ENCODE results near the gene S100A14. TPM values are rescaled to one million over a fixed set of nuclear protein-coding genes. Genes with fewer than 3 reads are reported as not detected.

Gene S100A14
- polyA plus RNA-seq, 2 of the 4 experiments (the other 2 are of a cell fraction): 0.21 TPM

GRCh38 chr1:153655333-153655732 is 39.2 kb upstream of the S100A14 start:
- 86% methylated on average over 3 of the region's 3 CpGs for WGBS (ENCODE audit: missing lambda C conversion rate)
- Histone ChIP-seq H3K9me3 (no peaks in the 10 kb centered on the region), H3K27ac (no peak overlapping the region), H3K4me2 (no peak overlapping the region), H3K4me1 (peaks cover 18% of the 10 kb centered on the region; the same call in 2 of the 3 replicates), H3K4me3 (no peak overlapping the region)
- no peak for FAIRE-seq
- ATAC-seq: no peak
- CTCF ChIA-PET: interaction anchor here (1.5 to 1.6 kb wide), 2 partner anchors 83 to 144 kb away, joined by 5 to 9 read pairs; no protein-coding TSS in a partner anchor
- POLR2A ChIA-PET: no interaction called here
- TF ChIP-seq HMGXB4 (CRISPR knock-in tag; IDR thresholded peaks at IDR 0.05; ENCODE audit: borderline replicate concordance): no peak
- no peak for TF ChIP-seq FOXS1 (CRISPR knock-in tag; IDR thresholded peaks at IDR 0.05)
- no peak for TF ChIP-seq CBX8 (IDR thresholded peaks at IDR 0.05)
- no peak for TF ChIP-seq KDM5A (IDR thresholded peaks at IDR 0.05)
- TF ChIP-seq ESRRA (IDR thresholded peaks at IDR 0.05; ENCODE audit: borderline replicate concordance, low read length): no peak
- TF ChIP-seq SMC3 (IDR thresholded peaks at IDR 0.05): no peak
- no peak for DNase-seq (ENCODE audit: low read depth in 1 of 2, low spot score in 1 of 2)

- Histone ChIP-seq H3K9me3 (no peaks in the 10 kb centered on the region), H3K27ac (0 out of 6 replicates have a peak overlapping the region, but pooled peaks of 1 of the 2 experiments have one; percentile 27), H3K4me3 (no peak overlapping the region), H3K4me1 (peaks cover 8% of the 10 kb centered on the region; the same call in 1 of the 3 replicates), H3K4me2 (no peak overlapping the region)
- 88% methylated on average over 3 of the region's 3 CpGs for WGBS (ENCODE audit: missing lambda C conversion rate)
- no peak for TF ChIP-seq USF2 (IDR thresholded peaks at IDR 0.05)
- no peak for TF ChIP-seq JUN (IDR thresholded peaks at IDR 0.05)
- no peak for TF ChIP-seq E2F6 (IDR thresholded peaks at IDR 0.05; ENCODE audit: borderline replicate concordance, low read depth)
- TF ChIP-seq SMC3 (IDR thresholded peaks at IDR 0.05): no peak
- TF ChIP-seq FOXS1 (CRISPR knock-in tag; IDR thresholded peaks at IDR 0.05): no peak
- TF ChIP-seq ZSCAN20 (CRISPR knock-in tag; IDR thresholded peaks at IDR 0.05): no peak
- no peak for TF ChIP-seq RNF2 (IDR thresholded peaks at IDR 0.05; ENCODE audit: borderline replicate concordance, low read depth)
- no peak for TF ChIP-seq FOSB (CRISPR knock-in tag; IDR thresholded peaks at IDR 0.05)
- TF ChIP-seq MAX (IDR thresholded peaks at IDR 0.05): no peak
- TF ChIP-seq MYC (IDR thresholded peaks at IDR 0.05; ENCODE audit: borderline replicate concordance, low read length): no peak
- no peak for TF ChIP-seq EP300 (IDR thresholded peaks at IDR 0.05)
- no peak for TF ChIP-seq HES2 (IDR thresholded peaks at IDR 0.05)
- no peak for TF ChIP-seq CEBPB (IDR thresholded peaks at IDR 0.05)
- TF ChIP-seq KDM5A (IDR thresholded peaks at IDR 0.05): no peak
- no peak for TF ChIP-seq JUNB (IDR thresholded peaks at IDR 0.05)
- no peak for TF ChIP-seq POLR2A (IDR thresholded peaks at IDR 0.05; ENCODE audit: low read length)
- no peak for TF ChIP-seq BHLHE40 (IDR thresholded peaks at IDR 0.05; ENCODE audit: low read depth, low read length)
- DNase-seq (ENCODE audit: low read depth in 1 of 2, low spot score in 1 of 2) (no peak), FAIRE-seq (no peak), ATAC-seq (no peak)
- ChIA-PET POLR2A (interaction anchor here (1.3 kb wide), 1 partner anchor 9 kb away, joined by 5 read pairs; no protein-coding TSS in a partner anchor), CTCF (interaction anchor here (0.8 to 2.9 kb wide), 8 partner anchors 11 to 158 kb away, joined by 3 to 13 read pairs (median 4); partner anchors contain the start of gene NPR1)
Observed at GRCh38 chr1:153652805-153653500, 36.8 kb upstream of the S100A14 start.

Data from A549 (cell line).